Measurements from ENCODE around the gene NAT16. TPM values are rescaled to one million over a fixed set of nuclear protein-coding genes. Genes with fewer than 3 reads are reported as not detected.
A peak's percentile ranks its signal among the peaks of the same experiment; 100 is the strongest.

The NAT16 gene
- total and polyA plus RNA-seq, 2 of the 13 experiments (the other 11 are each of a cell fraction or from before 2014, with no cell fraction given), result 0.04 TPM; not detected in 1

DNA sequence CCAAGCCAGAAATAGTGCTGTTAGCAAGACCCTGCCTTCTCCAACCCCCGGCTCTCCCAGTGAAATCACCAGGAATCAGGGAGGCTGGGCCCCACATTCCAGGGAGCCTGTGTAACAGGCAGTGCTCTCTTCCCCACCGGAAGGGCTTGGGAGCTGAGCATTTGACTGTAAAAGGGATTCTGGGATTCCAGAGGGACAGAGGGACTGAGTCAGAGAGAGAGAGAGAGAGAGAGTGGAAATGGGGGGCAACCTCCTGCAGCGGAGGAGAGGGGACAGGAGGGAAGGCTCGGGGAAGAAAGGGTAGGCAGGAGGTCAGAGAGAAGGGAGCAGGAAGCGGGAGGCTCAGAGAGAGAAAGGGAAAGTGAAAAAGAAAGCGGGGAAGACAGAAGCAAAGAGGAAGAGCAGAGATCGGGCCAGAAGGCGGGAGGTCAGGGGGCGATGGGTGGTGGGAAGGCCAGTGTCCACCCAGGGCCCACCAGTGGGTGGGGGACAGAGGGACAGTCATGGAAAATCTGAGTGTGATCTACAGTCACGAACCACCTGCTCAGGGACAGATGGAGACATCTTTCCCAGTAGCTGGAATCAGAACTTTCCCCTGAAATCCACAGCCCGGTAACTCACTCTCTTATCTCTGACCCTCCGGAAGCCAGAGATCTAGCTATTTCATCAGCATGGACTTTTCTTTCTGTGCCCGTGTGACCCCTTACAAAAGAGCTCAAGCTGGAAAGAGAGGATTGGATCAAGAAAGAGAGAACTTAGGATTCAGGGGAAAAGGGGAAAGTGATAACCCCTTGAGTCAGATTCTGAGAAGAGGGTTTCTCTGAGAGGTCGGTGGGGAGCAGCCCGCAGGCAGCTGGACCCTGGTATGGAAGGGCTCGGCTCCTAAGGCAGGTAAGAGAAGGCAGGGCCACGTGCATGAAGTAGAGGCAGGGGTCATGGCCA, 57.8 kb downstream of the NAT16 start (continued):
- TF ChIP-seq CSRNP2 (CRISPR knock-in tag; conservative IDR thresholded peaks at IDR 0.05; ENCODE audit: low read depth), result no peak
- TF ChIP-seq ZZZ3 (CRISPR knock-in tag; IDR thresholded peaks at IDR 0.05; ENCODE audit: borderline replicate concordance), result no peak
- TF ChIP-seq ZNF451 (CRISPR knock-in tag; IDR thresholded peaks at IDR 0.05), result no peak
- TF ChIP-seq PHF21A (CRISPR knock-in tag; IDR thresholded peaks at IDR 0.05), result peak; percentile 81
- TF ChIP-seq PAF1 (CRISPR knock-in tag; IDR thresholded peaks at IDR 0.05), result no peak
- TF ChIP-seq, protein P1, sequence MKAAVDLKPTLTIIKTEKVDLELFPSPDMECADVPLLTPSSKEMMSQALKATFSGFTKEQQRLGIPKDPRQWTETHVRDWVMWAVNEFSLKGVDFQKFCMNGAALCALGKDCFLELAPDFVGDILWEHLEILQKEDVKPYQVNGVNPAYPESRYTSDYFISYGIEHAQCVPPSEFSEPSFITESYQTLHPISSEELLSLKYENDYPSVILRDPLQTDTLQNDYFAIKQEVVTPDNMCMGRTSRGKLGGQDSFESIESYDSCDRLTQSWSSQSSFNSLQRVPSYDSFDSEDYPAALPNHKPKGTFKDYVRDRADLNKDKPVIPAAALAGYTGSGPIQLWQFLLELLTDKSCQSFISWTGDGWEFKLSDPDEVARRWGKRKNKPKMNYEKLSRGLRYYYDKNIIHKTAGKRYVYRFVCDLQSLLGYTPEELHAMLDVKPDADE (CRISPR knock-in tag; IDR thresholded peaks at IDR 0.05), result no peak
- TF ChIP-seq ZNF616 (CRISPR knock-in tag; IDR thresholded peaks at IDR 0.05; ENCODE audit: low read depth), result no peak
- TF ChIP-seq POLR2AphosphoS2 (IDR thresholded peaks at IDR 0.05; ENCODE audit: low read depth, low read length), result no peak
- no peak for TF ChIP-seq SOX6 (IDR thresholded peaks at IDR 0.05)
- TF ChIP-seq SOX6 (CRISPR knock-in tag; IDR thresholded peaks at IDR 0.05), result peak; percentile 54; the same call in 1 of the 2 replicates
- peak; percentile 91; the same call in 1 of the 2 replicates for TF ChIP-seq ZC3H4 (CRISPR knock-in tag; IDR thresholded peaks at IDR 0.05; ENCODE audit: borderline replicate concordance)
- peak; percentile 64; the same call in 1 of the 2 replicates for TF ChIP-seq IRF9 (CRISPR knock-in tag; IDR thresholded peaks at IDR 0.05; ENCODE audit: borderline replicate concordance)
- peak; percentile 51; the same call in 1 of the 2 replicates for TF ChIP-seq KAT8 (CRISPR knock-in tag; IDR thresholded peaks at IDR 0.05)
- TF ChIP-seq, protein P2, sequence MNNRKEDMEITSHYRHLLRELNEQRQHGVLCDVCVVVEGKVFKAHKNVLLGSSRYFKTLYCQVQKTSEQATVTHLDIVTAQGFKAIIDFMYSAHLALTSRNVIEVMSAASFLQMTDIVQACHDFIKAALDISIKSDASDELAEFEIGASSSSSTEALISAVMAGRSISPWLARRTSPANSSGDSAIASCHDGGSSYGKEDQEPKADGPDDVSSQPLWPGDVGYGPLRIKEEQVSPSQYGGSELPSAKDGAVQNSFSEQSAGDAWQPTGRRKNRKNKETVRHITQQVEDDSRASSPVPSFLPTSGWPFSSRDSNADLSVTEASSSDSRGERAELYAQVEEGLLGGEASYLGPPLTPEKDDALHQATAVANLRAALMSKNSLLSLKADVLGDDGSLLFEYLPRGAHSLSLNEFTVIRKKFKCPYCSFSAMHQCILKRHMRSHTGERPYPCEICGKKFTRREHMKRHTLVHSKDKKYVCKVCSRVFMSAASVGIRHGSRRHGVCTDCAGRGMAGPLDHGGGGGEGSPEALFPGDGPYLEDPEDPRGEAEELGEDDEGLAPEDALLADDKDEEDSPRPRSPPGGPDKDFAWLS (CRISPR knock-in tag; IDR thresholded peaks at IDR 0.05; ENCODE audit: borderline replicate concordance), result no peak
- TF ChIP-seq, protein P3, sequence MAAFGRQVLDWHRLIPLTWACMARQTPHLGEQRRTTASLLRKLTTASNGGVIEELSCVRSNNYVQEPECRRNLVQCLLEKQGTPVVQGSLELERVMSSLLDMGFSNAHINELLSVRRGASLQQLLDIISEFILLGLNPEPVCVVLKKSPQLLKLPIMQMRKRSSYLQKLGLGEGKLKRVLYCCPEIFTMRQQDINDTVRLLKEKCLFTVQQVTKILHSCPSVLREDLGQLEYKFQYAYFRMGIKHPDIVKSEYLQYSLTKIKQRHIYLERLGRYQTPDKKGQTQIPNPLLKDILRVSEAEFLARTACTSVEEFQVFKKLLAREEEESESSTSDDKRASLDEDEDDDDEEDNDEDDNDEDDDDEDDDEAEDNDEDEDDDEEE (CRISPR knock-in tag; IDR thresholded peaks at IDR 0.05), result 0 out of 2 replicates have a peak, but pooled peaks have one; percentile 35
- TF ChIP-seq, protein P4, sequence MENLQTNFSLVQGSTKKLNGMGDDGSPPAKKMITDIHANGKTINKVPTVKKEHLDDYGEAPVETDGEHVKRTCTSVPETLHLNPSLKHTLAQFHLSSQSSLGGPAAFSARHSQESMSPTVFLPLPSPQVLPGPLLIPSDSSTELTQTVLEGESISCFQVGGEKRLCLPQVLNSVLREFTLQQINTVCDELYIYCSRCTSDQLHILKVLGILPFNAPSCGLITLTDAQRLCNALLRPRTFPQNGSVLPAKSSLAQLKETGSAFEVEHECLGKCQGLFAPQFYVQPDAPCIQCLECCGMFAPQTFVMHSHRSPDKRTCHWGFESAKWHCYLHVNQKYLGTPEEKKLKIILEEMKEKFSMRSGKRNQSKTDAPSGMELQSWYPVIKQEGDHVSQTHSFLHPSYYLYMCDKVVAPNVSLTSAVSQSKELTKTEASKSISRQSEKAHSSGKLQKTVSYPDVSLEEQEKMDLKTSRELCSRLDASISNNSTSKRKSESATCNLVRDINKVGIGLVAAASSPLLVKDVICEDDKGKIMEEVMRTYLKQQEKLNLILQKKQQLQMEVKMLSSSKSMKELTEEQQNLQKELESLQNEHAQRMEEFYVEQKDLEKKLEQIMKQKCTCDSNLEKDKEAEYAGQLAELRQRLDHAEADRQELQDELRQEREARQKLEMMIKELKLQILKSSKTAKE (CRISPR knock-in tag; IDR thresholded peaks at IDR 0.05; ENCODE audit: borderline replicate concordance), result peak; percentile 25; the same call in 1 of the 2 replicates
- TF ChIP-seq SIX4 (CRISPR knock-in tag; IDR thresholded peaks at IDR 0.05), result no peak
- no peak for TF ChIP-seq ZNF569 (CRISPR knock-in tag; IDR thresholded peaks at IDR 0.05; ENCODE audit: borderline replicate concordance)
- peak; percentile 64 for TF ChIP-seq PCBP2 (optimal IDR thresholded peaks at IDR 0.05; ENCODE audit: low read depth, low read length, poor library complexity, severe bottlenecking)
